GM23248 (cell line): Measurements from ENCODE around the gene GRAP2. TPM values are rescaled to one million over a fixed set of nuclear protein-coding genes. Genes with fewer than 3 reads are reported as not detected.

Source experiments
- DNase-seq: peaks from one replicate; pipeline ENCODE4 v3.0.0-alpha.2; 2015
- H2AFZ ChIP-seq: fragments of 200-600 bp; sonication (generic); 2 replicates; pipeline ENCODE4 v1.6.1; 2016; ENCODE audit warnings: antibody characterized with exemption
- H3F3A ChIP-seq: fragments of 200-600 bp; sonication (generic); 2 replicates; pipeline ENCODE4 v1.6.1; 2016; ENCODE audit warnings: mild to moderate bottlenecking, antibody characterized with exemption, mixed run types; ENCODE audit not compliant: insufficient read depth
- H3K27ac ChIP-seq: fragments of 200-600 bp; sonication (generic); 2 replicates; pipeline ENCODE4 v1.5.1; 2016; ENCODE audit warnings: mild to moderate bottlenecking
- H3K27me3 ChIP-seq: fragments of 200-600 bp; sonication (generic); replicated peaks from 2 replicates; pipeline ENCODE4 v1.6.1; 2016; ENCODE audit warnings: mild to moderate bottlenecking; ENCODE audit not compliant: insufficient read depth
- H3K36me3 ChIP-seq: fragments of 200-600 bp; sonication (generic); 2 replicates; pipeline ENCODE4 v1.6.1; 2016; ENCODE audit warnings: low read depth, mild to moderate bottlenecking
- H3K4me1 ChIP-seq: fragments of 200-600 bp; sonication (generic); 2 replicates; pipeline ENCODE4 v1.6.1; 2016; ENCODE audit warnings: mild to moderate bottlenecking; ENCODE audit not compliant: insufficient read depth
- H3K4me2 ChIP-seq: fragments of 200-600 bp; sonication (generic); one replicate; pipeline ENCODE4 v1.6.1; 2016; ENCODE audit warnings: mild to moderate bottlenecking; ENCODE audit not compliant: unreplicated experiment
- H3K4me3 ChIP-seq: fragments of 200-600 bp; sonication (generic); 2 replicates; pipeline ENCODE4 v1.5.1; 2016; ENCODE audit warnings: mild to moderate bottlenecking
- H3K79me2 ChIP-seq: fragments of 200-600 bp; sonication (generic); 2 replicates; pipeline ENCODE4 v1.6.1; 2016; ENCODE audit warnings: mild to moderate bottlenecking; ENCODE audit not compliant: insufficient read depth
- H3K9ac ChIP-seq: fragments of 200-600 bp; sonication (generic); 2 replicates; pipeline ENCODE4 v1.6.1; 2016; ENCODE audit warnings: mild to moderate bottlenecking
- H3K9me2 ChIP-seq: fragments of 200-600 bp; sonication (generic); 2 replicates; pipeline ENCODE4 v1.6.1; 2016; ENCODE audit warnings: mixed run types, mild to moderate bottlenecking, moderate library complexity; ENCODE audit not compliant: insufficient read depth
- H3K9me3 ChIP-seq: fragments of 200-600 bp; sonication (generic); one replicate; pipeline ENCODE4 v1.6.1; 2017; ENCODE audit warnings: low read depth
- H4K20me1 ChIP-seq: fragments of 200-600 bp; sonication (generic); 2 replicates; pipeline ENCODE4 v1.6.0; 2016; ENCODE audit not compliant: insufficient read depth
- EZH2 ChIP-seq: fragments of 200-600 bp; sonication (generic); IDR thresholded peaks from 2 replicates; pipeline ENCODE4 v1.6.1; 2018; ENCODE audit warnings: antibody characterized with exemption, mild to moderate bottlenecking; ENCODE audit not compliant: insufficient read depth, poor library complexity, severe bottlenecking
- EZH2phosphoT487 ChIP-seq: fragments of 200-600 bp; sonication (generic); IDR thresholded peaks from 2 replicates; pipeline ENCODE4 v1.6.1; 2018; ENCODE audit warnings: antibody characterized with exemption, moderate library complexity, mild to moderate bottlenecking, low read depth; ENCODE audit not compliant: insufficient read depth
- WGBS, 2 experiments: methylation state at CpG; one replicate each; pipeline ENCODE4 v1.1.6; 2015 to 2017; ENCODE audit warnings: low lambda C conversion rate in 2 of 2, low coverage in 1 of 2; ENCODE audit errors: missing lambda C conversion rate in 2 of 2; 5-methylcytosine and 5-hydroxymethylcytosine counted together
- in situ Hi-C: fragments of 300-500 bp; cut with MboI; formaldehyde crosslinking; loops from 2 replicates; pipeline ENCODE4 v1.15.0; 2020
- polyA plus RNA-seq: library from polyadenylated mRNA; unstranded; fragments of >200 nt; fragmentation: Nextera tagmentation; extraction: Ambion mirVana; gene quantifications from 2 replicates; pipeline ENCODE4 v1.2.1, GENCODE V29; 2016
- total RNA-seq: library from RNA; depleted of rRNA; stranded (reverse); fragments of >200 nt; shearing (Covaris generic); gene quantifications from 2 replicates; pipeline ENCODE4 v1.2.3, GENCODE V29; 2014

GRAP2 gene
- total and polyA plus RNA-seq, 2 experiments from 2014 or later: not detected

DNA sequence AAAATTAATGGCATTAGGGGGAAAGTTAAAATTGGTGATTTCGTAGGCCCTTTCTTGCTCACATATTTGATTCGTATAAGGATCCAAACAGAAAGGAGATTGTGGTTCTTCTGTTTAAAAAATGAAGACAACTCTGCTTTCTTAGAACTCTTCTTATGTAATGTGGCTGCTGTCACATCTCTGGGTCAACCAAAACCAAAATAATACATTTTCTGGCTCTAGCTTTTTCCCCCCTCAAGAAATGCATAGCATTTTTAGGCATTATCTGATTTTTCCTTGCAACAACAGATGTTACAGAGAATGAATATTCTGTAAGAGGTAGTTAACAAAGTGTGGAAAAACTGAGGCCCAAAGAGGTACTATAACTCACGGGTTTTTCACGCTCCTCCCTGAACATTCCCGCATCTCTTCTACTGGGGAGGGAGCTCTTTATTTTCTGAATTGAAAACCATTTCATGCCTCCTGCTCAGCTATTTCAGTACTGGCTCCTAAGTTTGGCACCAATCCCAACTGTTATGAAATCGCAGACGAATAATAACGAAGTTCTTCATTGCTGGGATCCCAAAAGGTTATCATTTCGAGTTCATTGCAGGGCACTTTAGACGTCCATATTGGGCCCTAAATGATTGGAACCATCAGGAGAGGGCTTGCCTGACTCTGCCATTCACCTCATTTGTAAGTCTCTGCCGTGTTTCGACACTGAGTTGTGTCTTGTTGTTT is 17.1 kb downstream of the GRAP2 start:
- TF ChIP-seq EZH2 (no peak), EZH2phosphoT487 (no peak)
- no peaks in the 10 kb centered on the region for H3F3A ChIP-seq
- DNase-seq: peak; percentile 22

DNA sequence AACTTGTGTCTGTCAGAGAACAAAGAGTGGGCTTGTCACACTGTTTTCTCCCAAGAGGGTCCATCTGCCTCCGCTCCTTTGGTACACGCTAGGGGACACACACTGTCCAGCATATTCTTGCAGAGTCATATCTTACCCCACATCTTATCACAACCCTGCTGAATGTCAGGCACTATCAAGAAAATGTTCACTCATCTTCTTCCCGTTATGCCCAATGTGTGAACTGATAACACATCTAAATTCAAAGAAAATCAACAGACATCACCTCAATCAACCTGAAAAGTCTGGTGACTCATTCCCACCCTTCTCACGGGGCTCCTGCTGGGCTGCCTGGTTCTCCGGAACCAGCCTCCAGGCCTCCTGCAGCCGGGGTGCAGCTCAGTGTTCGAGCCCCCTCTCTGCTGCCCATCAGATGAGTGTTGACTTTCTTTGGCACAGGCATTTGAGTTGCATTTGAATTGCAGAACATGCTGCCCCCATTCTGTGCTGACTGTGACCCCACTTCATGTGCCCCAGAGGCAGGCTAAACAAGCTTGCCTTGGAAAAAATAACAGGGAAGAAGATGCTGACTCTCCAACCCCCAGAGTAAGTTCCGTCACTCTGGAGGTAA is 19.4 kb downstream of the GRAP2 start:
- H4K20me1 ChIP-seq: no peaks in the 10 kb centered on the region
- H3K27me3 ChIP-seq: peaks cover 63% of the 10 kb centered on the region
- H3K79me2 ChIP-seq: no peaks in the 10 kb centered on the region
- H3K4me2 ChIP-seq: no peak overlapping the region
- no peak overlapping the region for H3K9ac ChIP-seq
- no peak overlapping the region for H3K27ac ChIP-seq
- DNase-seq: no peak
- no peak overlapping the region for H2AFZ ChIP-seq
- H3K4me1 ChIP-seq: no peaks in the 10 kb centered on the region
- in situ Hi-C loops: no loop called here
- H3F3A ChIP-seq: no peaks in the 10 kb centered on the region
- no peaks in the 10 kb centered on the region for H3K9me3 ChIP-seq
- no peaks in the 10 kb centered on the region for H3K36me3 ChIP-seq
- WGBS, 2 experiments: 66 to 74% methylated on average over 8 of the region's 8 CpGs
- H3K4me3 ChIP-seq: no peak overlapping the region
- H3K9me2 ChIP-seq: no peaks in the 10 kb centered on the region
- TF ChIP-seq EZH2 (no peak), EZH2phosphoT487 (no peak)

More for the DNA sequence above, 17.1 kb downstream of the GRAP2 start:
- Histone ChIP-seq H3K27me3 (peaks cover 50% of the 10 kb centered on the region), H3K79me2 (no peaks in the 10 kb centered on the region), H4K20me1 (no peaks in the 10 kb centered on the region), H3K36me3 (no peaks in the 10 kb centered on the region), H3K4me2 (no peak overlapping the region), H2AFZ (no peak overlapping the region), H3K9me2 (no peaks in the 10 kb centered on the region), H3K27ac (no peak overlapping the region), H3K4me3 (no peak overlapping the region), H3K4me1 (no peaks in the 10 kb centered on the region), H3K9ac (no peak overlapping the region), H3K9me3 (no peaks in the 10 kb centered on the region)
- in situ Hi-C loops: no loop called here
- WGBS, 2 experiments: 9 to 12% methylated on average over 12 of the region's 12 CpGs

DNA sequence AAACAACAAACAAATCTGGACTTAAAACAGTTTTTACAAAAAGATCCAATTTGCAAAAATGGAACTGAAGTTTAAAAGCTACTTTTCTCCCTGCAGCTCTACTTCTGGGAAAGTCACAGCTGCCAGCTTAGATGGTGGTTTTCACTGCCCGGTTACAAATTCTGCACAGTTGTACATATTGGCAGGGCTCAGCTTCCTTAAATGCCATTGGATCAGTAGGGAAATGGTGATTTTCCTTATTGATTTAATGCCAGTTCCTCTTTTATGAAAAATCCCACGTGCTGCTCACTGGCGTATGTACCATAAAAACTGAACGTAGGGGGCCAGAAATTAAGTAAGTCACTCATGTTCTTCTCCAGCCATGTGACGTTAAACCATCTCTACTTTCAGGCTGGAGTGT is 22.8 kb downstream of the GRAP2 start:
- Histone ChIP-seq H3K4me1 (no peaks in the 10 kb centered on the region), H3K9me3 (no peaks in the 10 kb centered on the region), H4K20me1 (no peaks in the 10 kb centered on the region), H3K9me2 (no peaks in the 10 kb centered on the region), H3K27ac (no peak overlapping the region), H3K27me3 (peaks cover 59% of the 10 kb centered on the region), H3K4me3 (no peak overlapping the region), H3F3A (no peaks in the 10 kb centered on the region), H3K79me2 (no peaks in the 10 kb centered on the region), H3K36me3 (no peaks in the 10 kb centered on the region), H3K4me2 (no peak overlapping the region), H3K9ac (no peak overlapping the region), H2AFZ (no peak overlapping the region)
- TF ChIP-seq EZH2phosphoT487 (no peak), EZH2 (no peak)
- 2 to 3% methylated on average over 5 of the region's 5 CpGs for WGBS, 2 experiments
- in situ Hi-C loops: no loop called here
- no peak for DNase-seq

DNA sequence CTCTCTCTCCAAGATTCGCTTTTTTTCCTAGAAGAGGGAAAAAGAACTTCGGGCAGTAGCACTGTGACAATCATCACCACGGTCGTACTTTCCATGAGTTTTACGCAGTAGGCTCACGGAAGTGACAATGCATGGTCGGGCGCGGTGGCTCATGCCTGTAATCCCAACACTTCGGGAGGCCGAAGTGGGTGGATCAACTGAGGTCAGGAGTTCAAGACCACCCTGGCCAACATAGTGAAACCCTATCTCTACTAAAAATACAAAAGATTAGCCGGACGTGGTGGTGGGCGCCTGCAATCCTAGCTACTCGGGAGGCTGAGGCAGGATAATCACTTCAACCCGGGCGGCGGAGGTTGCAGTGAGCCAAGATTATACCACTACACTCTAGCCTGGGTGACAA is 23.4 kb downstream of the GRAP2 start:
- Histone ChIP-seq H3K27me3 (peaks cover 59% of the 10 kb centered on the region), H3K9ac (no peak overlapping the region), H3K4me3 (no peak overlapping the region), H4K20me1 (no peaks in the 10 kb centered on the region), H3K27ac (no peak overlapping the region), H3K9me3 (no peaks in the 10 kb centered on the region), H3K36me3 (no peaks in the 10 kb centered on the region), H2AFZ (no peak overlapping the region), H3F3A (no peaks in the 10 kb centered on the region), H3K4me2 (no peak overlapping the region), H3K79me2 (no peaks in the 10 kb centered on the region), H3K4me1 (no peaks in the 10 kb centered on the region), H3K9me2 (no peaks in the 10 kb centered on the region)
- no peak for DNase-seq
- WGBS, 2 experiments: 70 to 73% methylated on average over 18 of the region's 18 CpGs
- in situ Hi-C loops: no loop called here
- TF ChIP-seq EZH2 (no peak), EZH2phosphoT487 (no peak)
